ENCODE data around the gene PNMA8B.
"Not testable (repeated sequence)": the region's sequence is repeated elsewhere in the genome, so short reads cannot be mapped to it uniquely, and the experiment has no call there.

Gene PNMA8B

DNA sequence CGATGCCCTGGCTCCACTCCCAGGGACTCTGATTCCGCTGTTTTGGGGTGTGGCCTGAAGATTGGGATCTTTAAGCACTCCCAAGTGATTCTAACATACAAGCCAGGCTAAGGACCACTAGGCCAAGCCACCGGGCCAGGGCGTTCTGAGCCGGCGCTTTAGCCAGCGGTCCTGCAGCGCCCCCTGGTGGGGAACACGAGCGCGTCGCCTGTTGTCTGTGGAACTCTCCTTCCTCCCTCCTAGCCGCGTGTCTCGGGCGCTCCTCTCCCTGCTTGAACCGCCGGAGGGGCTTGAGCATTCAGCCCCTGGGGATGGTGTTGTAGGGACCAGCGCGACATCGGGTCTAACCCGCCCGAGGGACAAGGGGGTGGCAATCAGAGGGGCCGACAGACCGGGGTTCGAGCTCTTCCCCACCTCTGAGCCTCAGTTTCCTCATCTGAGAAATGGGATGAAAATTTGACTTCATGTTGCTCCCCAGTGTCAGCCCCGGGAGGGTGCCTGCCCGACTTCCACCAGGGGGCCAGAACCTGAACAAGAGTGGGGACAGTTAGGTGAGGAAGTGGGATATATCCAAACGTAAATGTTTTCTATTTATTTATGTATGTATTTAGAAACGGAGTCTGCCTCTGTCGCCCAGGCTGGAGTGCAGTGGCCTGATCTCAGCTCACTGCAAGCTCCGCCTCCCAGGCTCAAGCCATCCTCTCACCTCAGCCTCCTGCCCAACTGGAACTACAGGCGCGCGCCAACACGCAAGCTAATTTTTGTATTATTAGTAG, 18.0 kb upstream of the PNMA8B start:
- DNase-seq, result peak; percentile 68

DNA sequence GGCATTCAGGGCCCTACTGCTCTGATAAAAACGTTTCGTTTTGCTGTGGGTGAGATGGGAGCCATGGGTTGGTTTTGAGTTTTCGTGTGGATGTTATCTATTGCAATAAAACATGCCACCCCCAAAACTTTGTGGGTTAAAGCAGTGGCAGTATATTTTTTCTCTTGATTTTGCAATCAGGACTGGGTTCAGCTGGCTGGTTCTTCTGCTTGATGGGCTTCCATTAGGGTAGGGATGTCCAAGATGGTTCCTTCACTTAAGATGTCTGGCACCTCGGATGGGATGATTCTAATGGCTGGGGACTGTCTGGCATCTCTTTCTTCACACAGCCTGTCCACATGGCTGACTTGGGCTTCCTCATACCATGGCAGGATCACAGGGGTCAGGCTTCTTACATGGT, 15.6 kb upstream of the PNMA8B start:
- no peak for DNase-seq

DNA sequence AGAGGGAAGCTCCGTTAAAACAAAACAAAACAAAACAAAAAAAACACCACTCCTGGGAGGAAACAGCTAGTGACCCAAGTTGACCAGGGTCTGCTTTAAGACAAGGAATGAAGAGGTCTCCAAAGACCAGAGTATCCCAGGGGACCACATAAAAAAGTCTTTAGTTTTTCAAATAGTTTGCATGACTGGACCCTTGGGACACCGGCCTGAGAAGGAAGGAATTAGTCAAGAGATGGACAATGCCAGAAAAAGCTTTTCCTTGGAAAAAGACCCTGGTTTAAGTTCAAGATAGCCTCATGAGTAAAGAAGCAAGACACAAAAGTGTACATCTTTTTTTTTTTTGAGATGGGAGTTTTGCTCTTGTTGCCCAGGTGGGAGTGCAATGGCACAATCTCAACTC, 12.5 kb upstream of the PNMA8B start:
- DNase-seq, result no peak

DNA sequence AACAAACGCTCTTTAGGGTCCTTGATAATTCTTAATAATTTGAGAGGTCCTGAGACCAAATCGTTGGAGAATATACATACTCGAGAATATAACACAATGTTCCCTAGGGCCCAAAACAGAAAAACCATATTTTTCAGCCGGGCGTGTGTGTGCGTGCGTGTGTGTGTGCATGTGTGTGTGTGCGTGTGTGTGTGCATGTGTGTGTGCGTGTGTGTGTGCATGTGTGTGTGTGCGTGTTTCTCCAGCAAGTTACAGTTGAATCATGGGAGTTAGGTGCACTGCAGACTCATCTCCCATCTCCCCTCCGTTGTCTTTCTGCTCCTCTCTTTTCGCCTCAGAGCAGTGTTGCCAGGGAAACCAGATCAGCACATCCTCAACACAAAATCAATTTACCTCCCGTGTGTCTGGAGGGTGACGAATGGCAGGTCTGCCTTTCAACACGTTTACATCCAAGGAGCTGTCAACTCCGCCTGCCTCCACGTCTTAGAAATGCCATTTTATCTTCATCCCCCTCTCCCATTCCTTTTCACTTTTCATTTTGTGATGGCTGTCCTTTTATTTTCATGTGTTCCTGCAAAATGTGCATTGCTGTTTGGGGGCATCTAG, 8.3 kb upstream of the PNMA8B start:
- no peak for DNase-seq

DNA sequence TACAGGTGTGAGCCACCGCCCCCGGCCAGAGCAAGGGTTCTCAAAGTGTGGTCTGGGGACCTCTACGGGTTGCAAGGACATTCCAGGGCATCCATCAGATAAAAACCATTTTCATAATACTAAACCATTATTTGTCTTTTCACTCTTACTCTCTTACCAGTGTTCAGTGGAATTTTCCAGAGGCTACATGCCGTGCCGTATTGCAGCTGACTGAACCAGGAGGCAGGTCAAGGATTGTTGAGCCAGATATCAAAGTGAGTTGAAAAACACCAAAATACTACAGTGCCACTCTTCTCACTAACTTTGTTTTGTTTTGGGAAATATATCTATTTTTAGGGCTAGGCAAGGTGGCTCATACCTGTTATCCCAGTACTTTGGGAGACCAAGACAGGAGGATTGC, 7.2 kb upstream of the PNMA8B start:
- no peak for DNase-seq

DNA sequence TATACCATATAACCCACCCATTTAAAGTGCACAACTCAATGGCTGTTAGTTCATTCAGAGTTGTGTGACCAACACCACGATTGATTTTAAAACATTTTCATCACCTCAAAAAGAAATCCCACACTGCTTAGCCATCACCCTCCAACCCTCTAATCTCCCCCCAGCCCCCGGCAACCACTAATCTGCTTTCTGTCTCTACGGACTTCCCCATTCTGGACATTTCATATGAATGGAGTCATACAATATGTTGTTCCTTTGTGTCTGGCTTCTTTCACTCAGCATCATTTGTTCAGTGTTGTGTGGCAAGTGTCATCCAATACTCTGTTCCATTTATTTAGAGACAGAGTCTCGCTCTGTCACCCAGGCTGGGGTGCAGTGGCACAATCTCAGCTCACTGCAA, 4.0 kb upstream of the PNMA8B start:
- no peak for DNase-seq

DNA sequence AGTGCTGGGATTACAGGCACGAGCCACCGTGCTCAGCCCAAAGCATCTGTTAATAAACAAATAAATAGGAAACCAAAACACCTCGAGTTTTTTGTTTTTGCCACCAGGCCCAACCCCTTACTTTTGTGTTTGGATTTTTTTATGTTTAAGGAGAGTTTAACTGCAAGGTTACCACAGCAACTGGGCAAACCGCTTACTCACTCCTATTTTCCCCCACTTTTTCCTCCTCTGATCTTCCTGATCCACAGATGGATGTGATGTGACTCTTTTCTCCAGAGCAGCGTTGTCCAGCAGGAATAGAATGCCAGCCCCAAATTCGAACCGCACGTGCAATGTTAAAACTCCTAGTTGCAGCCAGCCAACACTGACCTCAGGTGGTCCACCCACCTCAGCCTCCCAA, 2.1 kb upstream of the PNMA8B start:
- DNase-seq, result no peak

DNA sequence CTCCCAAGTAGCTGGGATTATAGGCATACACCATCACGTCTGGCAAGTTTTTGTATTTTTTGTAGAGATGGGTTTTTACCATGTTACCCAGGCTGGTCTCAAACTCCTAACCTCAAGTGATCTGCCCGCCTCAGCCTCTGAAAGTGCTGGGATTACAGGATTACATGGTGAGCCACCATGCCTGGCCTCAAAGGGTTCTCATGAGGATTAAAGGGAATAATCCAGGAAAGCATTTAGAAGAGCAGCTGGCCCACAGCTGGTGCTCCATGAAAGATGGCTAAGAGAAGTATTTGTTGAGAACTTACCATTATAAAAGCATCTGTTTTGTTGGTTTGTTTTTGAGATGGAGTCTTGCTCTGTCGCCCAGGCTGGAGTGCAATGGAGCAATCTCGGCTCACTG, 1.2 kb upstream of the PNMA8B start:
- not testable (repeated sequence) for DNase-seq

DNA sequence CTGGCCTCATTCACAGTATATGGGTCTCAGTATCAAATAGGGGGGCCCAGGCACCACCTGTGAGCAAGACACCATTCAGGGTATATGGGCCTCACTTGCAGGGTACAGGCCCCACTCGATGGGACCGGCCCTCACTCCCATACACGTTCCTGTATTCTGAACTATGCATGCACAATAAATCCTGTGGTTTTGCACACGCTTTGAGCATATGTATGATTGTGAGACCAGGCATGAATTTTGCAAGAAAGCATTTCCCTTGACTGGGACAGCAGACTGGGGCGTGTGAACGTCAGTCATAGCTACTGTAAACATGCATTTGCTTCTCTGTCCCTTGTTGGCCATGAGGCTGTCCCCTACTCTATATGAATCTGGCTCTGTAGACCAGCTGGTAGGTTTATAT, 637 bp upstream of the PNMA8B start:
- no peak for DNase-seq

DNA sequence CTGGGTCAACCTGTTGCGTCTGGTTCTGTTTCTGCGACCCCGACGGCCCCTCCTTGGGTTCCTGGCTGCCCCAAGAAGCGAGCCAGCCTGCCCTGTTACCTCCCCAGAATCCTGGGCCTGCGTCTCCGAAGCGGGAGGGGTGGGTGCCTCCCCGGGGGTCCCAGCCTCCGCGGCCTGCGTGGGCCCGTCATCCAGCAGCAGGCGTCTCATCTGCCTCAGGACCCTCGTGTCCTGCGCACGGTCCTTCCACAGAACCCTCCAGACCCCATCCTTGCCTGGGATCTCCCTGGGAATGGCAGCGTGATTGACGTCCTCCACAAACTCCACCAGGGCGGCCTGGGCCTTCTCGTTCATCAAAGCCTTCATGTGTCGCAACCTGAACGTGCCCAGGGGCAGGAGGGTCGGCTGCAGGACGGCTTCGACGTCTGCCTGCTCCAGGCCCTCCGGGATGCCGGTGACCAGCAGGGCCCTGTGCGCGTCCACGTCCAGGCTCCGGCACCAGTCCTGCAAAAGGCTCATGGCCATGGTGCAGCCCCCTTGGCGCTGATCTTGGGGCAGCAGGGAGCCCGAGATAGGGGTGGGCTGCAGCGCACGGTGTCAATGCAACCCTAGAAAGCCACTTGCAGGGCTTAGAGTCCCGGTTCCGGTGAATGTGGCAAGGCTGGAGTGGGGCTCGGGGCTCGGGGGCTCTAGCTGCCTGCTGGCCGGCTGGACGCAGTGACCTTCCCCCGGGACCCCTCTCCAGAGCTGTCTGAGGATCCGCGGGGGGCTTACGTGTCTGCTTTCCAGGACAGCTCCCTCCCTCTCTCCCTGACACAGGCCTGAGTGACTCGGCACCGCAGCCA, 504 bp downstream of the PNMA8B start:
- no peak for DNase-seq

DNA sequence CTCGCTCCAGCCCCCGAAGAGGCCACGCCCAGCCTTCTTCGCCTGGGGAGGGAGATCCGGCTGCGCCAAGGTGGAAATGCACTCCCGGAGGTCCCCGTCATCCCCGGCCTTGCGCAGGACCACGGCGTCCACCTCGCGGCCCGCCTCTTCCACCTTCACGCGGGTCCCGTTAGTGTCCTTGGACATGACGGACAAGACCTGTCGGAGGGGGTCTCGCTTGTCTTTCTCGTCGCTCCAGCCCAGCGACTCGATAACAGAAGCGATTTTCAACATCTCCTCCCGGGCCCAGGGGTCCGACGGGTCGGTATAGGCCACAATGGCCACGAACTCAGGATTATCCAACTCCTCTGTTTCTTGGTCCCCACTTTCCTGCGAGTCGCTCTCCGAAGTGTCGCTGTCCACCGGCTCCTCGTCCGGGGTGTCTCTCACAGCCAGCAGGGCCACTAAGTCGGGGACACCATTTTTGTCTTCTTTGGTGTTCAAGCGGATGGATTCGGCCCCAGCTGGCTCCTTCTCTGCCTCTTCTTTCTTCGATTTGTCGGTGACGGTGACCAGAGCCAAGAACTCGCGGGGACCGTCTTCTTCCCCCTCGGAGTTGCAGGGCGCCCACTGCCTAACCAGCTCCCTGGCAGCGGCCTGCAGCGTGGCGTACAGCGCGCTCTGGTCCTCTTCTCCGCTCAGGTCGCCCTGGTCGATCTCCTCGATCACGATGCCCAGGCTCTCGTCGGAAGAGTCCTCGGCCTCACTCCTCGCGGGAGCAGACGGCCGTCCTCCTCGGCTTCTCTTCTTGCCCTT, 1.3 kb downstream of the PNMA8B start:
- no peak for DNase-seq

DNA sequence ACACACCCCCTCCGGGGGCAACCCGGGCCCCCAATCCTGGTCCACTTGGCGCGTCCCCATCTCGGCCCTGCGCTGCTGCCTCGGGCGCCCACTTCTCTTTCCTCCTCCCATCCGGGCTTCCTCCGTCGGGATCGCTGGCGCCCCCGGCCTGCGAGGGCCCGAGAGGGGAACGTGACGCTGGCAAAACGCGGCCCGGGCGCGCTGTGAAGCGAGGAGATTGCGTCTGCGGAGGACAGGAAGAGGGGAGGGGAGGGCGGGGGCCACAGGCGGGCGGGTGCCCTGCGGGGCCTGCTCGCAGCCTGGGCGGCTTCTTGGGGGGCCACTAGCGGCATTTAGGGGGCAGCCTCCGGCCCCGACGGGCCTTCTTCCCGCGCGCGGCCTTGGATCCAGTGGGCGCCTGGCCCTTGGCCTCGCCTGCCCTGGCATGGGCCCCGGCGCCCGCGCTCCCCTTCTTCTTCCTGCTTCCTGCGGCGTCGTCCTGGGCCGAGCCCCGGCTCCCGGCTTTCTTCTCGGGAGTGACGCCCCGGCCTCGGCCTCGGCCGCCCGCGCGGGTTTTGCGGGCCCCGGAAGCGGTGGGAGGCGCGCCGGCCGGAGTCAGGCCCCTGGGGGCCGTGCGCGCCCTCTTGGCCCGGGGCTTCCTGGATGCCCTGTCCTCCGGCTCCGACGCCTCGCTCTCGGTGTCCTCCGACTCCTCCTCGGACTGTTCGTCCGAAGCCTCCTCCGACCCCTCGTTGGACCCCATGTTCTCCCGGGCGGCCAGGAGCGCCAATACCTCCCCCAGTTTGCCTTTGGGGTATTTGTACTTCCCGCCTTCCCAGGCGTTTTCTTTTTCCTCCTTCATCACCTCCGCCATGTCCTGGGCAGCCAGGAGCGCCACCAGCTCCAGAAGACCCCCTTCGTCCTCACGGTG, 2.2 kb downstream of the PNMA8B start:
- no peak for DNase-seq

DNA sequence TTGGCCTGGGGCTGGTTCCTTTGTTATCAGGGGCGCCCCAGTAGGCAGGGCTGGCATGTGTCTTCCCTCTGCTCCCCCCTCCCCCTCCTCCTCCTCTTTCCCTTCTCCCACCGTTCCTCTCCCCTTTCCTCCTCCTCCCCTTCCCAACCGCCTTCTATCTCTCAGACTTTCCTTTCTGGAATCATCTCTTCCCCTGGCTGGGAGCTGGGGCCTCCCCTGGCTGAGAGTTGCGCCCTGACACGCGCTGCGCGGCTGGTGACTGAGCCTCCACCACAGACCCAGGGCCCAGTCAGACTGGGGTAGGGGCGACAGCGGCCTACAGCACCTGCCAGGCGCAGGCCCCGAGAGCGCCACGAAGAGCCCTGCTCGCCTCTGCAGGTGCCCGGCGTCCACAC, 2.8 kb downstream of the PNMA8B start:
- no peak for DNase-seq

DNA sequence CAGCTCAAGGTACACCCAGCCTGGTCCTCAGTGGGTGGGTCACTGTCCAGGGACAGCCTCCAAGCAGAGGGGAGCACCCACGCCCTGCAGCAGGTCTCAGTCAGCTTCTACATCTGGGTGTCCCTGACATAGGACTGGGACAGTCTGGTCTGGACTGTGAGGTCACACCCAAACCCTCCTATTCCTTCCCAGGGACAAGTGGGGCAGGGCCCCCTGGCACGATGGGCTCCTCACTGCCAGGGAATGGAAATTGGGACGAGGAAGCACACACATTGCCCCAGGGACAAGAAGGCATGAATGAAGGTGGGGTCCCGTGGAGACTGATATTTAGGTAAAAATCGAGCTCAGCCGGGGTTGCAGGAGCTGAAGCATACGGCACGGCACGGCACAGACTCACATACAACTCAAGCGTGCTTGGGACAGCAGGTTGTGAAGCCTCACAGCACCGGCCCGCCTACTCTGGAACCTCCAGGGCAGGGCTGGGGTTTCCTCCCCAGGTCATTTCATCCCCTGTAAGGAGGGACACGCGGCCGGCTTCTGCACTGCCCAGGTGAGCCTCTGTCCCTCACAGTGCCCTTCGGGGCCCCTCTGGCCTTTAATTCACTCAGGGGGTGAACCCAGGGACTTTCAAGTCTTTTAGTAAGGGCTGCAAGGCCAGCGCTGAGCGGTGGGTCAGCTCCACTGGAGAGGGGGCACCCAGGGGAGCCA, 3.5 kb downstream of the PNMA8B start:
- DNase-seq, result no peak

DNA sequence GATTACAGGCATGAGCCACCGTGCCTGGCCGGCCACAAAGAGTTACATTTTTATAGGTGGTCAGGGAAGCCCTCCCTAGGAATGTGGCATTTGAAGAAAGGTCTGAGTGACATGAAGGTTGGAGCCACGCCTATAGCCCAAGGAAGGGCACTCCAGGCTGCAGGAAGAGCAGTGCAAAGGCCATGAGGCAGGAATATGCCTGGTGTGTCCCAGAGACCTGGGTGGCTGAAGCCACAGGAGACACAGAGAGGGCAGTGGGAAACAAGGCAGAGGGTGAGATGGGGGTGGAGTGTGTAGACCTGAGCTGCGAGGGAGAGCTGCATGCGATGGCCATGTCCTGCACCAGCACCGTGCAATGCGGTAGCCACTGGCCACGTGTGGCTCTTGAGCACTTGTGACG, 4.9 kb downstream of the PNMA8B start:
- DNase-seq, result no peak

DNA sequence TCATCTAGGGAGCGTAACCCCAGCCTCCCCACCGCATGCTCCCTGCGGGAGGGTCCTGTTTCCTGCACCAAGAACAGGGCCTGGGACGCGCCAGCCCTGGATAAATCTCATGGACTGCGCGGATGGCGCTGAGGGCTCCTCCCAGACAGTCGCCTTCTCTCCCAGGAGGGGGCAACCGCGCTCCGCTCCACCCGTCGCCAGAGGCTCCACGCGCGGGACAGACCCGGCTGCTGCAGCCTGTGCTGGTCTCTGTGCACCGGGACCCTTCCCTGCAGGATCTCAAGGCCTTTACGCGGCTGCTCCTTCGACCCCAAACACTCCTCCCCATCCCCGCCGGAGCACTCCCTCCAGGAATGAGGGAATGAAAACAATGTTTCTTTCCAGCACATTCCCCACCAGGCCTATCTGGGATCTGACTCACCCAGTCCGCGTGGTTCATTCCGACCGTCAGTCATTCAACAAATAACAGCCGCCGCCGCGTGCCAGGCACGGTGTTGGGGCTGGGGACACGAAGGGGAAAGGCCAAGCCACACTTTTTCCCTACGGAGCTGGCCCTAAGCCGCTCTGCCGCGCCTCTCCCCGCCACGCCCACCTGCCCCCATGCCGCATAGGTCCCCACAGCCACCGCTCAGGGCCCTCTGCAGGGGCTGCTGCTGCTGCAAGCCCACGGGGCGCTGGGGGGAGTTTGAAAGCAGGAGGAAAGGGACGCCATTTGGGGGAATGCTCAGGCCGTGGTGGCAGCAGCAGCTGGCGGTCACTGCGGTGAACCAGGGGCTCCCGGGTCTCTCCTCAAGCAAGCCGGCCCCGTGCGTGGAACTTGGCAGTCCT, 6.0 kb downstream of the PNMA8B start:
- no peak for DNase-seq

DNA sequence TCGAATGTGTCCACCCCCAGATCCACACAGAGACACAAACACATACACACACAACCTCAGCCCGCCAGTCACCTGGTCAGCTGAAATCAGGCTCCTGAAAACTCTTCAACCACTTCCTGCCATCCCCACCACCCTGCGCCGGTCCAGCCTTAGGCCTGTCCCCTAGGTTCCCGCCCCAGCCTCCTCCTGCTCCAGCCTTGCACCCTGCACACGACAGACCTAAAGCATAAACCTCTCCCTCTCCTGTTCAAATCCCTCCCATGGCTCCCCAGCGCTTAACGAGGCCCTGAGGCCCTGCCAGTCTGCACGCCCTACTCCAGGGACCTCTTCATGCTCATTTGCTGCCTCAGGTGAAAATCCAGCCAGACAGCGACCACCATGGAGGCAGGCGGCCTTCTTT, 7.1 kb downstream of the PNMA8B start:
- DNase-seq, result no peak

DNA sequence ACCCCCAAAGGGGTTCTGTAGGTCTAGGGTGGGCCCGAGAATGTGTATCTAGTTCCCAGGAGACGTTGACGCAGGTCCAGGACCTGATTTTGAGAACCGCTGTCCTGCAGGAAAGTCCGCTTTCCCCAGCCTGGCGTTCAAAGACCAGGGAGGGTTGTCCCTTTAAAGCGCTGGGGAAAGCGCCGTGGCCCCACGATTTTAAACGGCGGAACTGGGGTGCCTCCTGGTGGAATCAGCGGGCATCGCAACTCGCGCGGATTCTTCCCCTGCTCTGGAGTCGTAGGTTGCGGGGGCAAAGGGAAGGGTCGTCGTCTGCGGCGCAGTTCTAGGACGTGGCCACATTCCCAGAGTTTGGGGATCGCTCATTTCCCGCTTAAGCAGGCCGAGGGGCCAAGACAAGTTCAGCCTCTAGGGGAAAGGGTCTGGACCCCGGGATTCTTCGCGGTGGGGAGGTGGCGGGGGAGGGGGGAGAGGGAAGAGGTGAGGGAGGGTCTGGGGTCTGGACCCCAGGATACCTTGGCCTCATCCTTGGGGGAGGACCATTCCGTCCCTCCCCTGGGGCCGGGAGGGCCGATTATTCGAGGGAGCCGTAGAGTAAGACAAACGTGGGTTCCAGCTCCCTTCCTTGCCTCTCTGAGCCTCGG, 7.7 kb downstream of the PNMA8B start:
- peak; percentile 77 for DNase-seq

DNA sequence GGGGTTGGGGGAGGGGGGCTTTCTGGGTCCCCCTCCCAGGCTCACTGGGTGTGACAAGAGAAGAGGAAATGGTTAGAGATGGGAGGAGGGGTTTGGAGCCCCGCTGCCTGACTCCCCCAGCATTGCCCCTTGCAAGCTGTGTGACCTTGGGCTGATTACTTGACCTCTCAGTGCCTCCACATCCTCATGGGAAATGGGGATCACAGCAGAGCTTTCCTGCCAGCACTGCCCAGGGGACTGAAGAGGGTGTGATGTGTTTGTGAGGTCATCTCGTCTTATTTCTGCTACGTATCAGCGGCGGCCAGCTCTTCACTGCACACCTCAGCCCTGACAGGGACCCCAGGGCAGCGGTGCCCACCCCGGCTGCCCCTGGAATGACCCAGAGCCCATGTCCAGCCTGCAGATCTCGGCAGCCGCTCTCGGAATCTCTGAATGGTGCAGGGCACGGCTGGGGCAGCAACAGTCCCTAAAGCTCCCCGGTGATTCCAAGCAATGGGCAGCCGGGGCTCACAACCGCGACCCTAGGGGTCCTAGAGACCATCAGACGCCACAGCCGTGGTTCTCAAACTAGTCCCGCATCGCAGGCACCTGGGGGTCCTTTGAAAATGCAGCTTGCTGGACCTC, 8.4 kb downstream of the PNMA8B start:
- DNase-seq, result no peak

Data from NCI-H1694 (cell line).